Kidney (tissue), 14 donors: Measurements from ENCODE around the gene XRCC6. TPM values are rescaled to one million over a fixed set of nuclear protein-coding genes. Genes with fewer than 3 reads are reported as not detected.

Experiments used
- DNase-seq, 5 donors: peaks; one replicate each; pipeline ENCODE4 v3.0.0-alpha.2; 2013 to 2020
- FAIRE-seq: peaks from 2 replicates; lab custom pipeline; 2012; peaks lifted over from hg19 to GRCh38; lab: Jason Lieb, UNC
- H3K27ac ChIP-seq, 2 donors: one replicate each; pipeline ENCODE4 v1.7.0; 2013; ENCODE audit warnings: low read depth in 2 of 2, low read length in 2 of 2, inconsistent platforms in 1 of 2
- H3K27me3 ChIP-seq: one replicate; pipeline ENCODE4 v1.7.1; 2013; ENCODE audit warnings: low read length, inconsistent platforms; ENCODE audit not compliant: control insufficient read depth, insufficient read depth
- H3K36me3 ChIP-seq, 3 donors: one replicate each; pipeline versions ENCODE4 v1.7.0 to v1.7.1; 2013; ENCODE audit warnings: low read length in 3 of 3, control low read depth in 1 of 3, inconsistent platforms in 1 of 3; ENCODE audit not compliant: insufficient read depth in 3 of 3, control insufficient read depth in 2 of 3
- H3K4me1 ChIP-seq, 3 donors: one replicate each; pipeline versions ENCODE4 v1.7.0 to v1.7.1; 2013; ENCODE audit warnings: low read length in 3 of 3, inconsistent platforms in 1 of 3, low read depth in 1 of 3; ENCODE audit not compliant: control insufficient read depth in 2 of 3, insufficient read depth in 2 of 3
- H3K4me3 ChIP-seq, 3 donors: one replicate each; pipeline versions ENCODE4 v1.7.0 to v1.8.1; 2013; ENCODE audit warnings: low read length in 3 of 3, control low read depth in 1 of 3, inconsistent platforms in 1 of 3
- H3K9ac ChIP-seq, 3 donors: one replicate each; pipeline versions ENCODE4 v1.7.0 to v1.7.1; 2013; ENCODE audit warnings: low read length in 3 of 3, control low read depth in 1 of 3, inconsistent platforms in 1 of 3
- H3K9me3 ChIP-seq, 3 donors: one replicate each; pipeline versions ENCODE4 v1.7.0 to v1.7.1; 2013; ENCODE audit warnings: low read length in 3 of 3, control low read depth in 1 of 3, inconsistent platforms in 1 of 3; ENCODE audit not compliant: control insufficient read depth in 2 of 3, insufficient read depth in 1 of 3
- CTCF ChIP-seq: IDR thresholded peaks from 3 replicates; pipeline ENCODE4 v1.5.1; 2012; ENCODE audit warnings: mild to moderate bottlenecking, moderate library complexity, borderline replicate concordance; ENCODE audit not compliant: insufficient read depth; ENCODE audit errors: extremely low read depth
- intact Hi-C: fragments of 100-400 bp; cut with DNase I; formaldehyde crosslinking; loops from one replicate; pipeline ENCODE4 v1.11.1; 2022
- polyA plus RNA-seq: library from polyadenylated mRNA; stranded (reverse); fragments of 350-450 nt; fragmentation: Illumina TruSeq; extraction: RNeasy Lipid Tissue Mini Kit (QIAGEN cat#74804); gene quantifications from one replicate; pipeline ENCODE4 v1.2.3, GENCODE V29; 2014; ENCODE audit warnings: low read depth, low replicate concordance; ENCODE audit not compliant: insufficient read depth
- total RNA-seq: library from RNA; stranded (reverse); fragmentation: NEBNext Ultra II Directional; extraction: Animal tissue kit (Norgen Biotek cat#: 25700); gene quantifications from one replicate; pipeline ENCODE4 v1.2.1, GENCODE V29; 2021
- donor health status: control.
- donor health status: control.
- donor health status: control.
- donor health status: control.
- donor health status: control.
- donor health status: DM: yes; HTN: yes; CAD: no.
- donor health status: Normal renal cell carcinoma (clear cell type).

Gene XRCC6
- total and polyA plus RNA-seq, 2 donors from 2014 or later: 168 to 183 TPM

GRCh38 chr22:41657709-41658108 is 36.6 kb downstream of the XRCC6 start:
- H3K27ac ChIP-seq: no peak overlapping the region
- H3K9me3 ChIP-seq: no peaks in the 10 kb centered on the region
- H3K9ac ChIP-seq: no peak overlapping the region
- FAIRE-seq (no peak), DNase-seq (no peak)
- H3K27me3 ChIP-seq: no peaks in the 10 kb centered on the region
- TF ChIP-seq CTCF: no peak
- intact Hi-C loops: no loop called here
- no peak overlapping the region for H3K4me3 ChIP-seq
- H3K36me3 ChIP-seq: peaks cover 26 to 76% (median 50%) of the 10 kb centered on the region in 3 donors
- H3K4me1 ChIP-seq: no peaks in the 10 kb centered on the region

DNA sequence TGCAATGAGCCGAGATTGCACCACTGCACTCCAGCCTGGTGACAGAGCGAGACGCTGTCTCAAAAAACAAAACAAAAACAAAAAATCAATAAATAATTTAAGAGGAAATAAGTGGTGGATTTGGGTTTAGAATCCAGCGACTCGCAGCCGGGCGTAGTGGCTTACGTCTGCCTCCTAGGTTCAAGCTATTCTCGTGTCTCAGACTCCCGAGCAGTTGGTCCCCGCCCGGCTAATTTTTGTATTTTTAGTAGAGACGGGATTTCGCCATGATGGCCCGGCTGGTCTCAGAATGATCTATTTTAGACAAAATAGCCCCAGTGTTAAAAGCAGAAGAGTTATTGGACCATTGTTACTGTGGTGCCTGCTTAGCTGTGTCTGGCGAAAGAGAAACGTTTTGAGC is 37.8 kb downstream of the XRCC6 start:
- Histone ChIP-seq H3K4me1 (no peaks in the 10 kb centered on the region), H3K36me3 (peaks cover 23 to 74% (median 45%) of the 10 kb centered on the region in 3 donors), H3K27me3 (no peaks in the 10 kb centered on the region), H3K27ac (no peak overlapping the region), H3K4me3 (no peak overlapping the region), H3K9ac (no peak overlapping the region), H3K9me3 (no peaks in the 10 kb centered on the region)
- no peak for FAIRE-seq
- TF ChIP-seq CTCF: no peak
- DNase-seq: no peak
- intact Hi-C loops: no loop called here

DNA sequence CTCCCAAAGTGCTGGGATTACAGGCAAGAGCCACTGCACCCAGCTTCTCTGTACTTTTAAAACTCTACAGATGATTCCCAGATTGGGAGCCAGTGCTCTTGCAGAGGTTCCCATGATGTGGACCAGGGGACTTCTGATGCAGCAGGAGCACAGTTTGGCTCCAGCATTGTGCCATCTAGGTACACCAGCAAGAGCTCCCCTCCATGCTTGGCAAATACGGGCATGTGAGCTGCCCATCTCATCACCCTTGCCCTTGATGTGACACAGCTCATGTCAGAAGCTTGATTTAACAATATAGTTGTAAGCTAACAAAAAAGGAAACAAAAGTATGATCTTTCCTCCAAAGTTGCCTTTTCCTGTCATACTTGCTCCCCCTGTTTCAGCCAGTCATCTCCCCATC is 38.8 kb downstream of the XRCC6 start:
- no peak for TF ChIP-seq CTCF
- H3K27ac ChIP-seq: no peak overlapping the region
- intact Hi-C loops: no loop called here
- H3K9ac ChIP-seq: no peak overlapping the region
- H3K9me3 ChIP-seq: no peaks in the 10 kb centered on the region
- no peaks in the 10 kb centered on the region for H3K27me3 ChIP-seq
- DNase-seq (no peak), FAIRE-seq (no peak)
- peaks cover 21 to 72% (median 34%) of the 10 kb centered on the region in 3 donors for H3K36me3 ChIP-seq
- H3K4me3 ChIP-seq: no peak overlapping the region
- H3K4me1 ChIP-seq: no peaks in the 10 kb centered on the region

- no peaks in the 10 kb centered on the region for H3K9me3 ChIP-seq
- peaks cover 21 to 72% (median 33%) of the 10 kb centered on the region in 3 donors for H3K36me3 ChIP-seq
- H3K4me1 ChIP-seq: no peaks in the 10 kb centered on the region
- no peak for TF ChIP-seq CTCF
- H3K27me3 ChIP-seq: no peaks in the 10 kb centered on the region
- no peak overlapping the region for H3K4me3 ChIP-seq
- FAIRE-seq (no peak), DNase-seq (no peak)
- intact Hi-C loops: no loop called here
- no peak overlapping the region for H3K27ac ChIP-seq
- H3K9ac ChIP-seq: no peak overlapping the region
Measured at GRCh38 chr22:41660416-41660815, 39.3 kb downstream of the XRCC6 start.
